COLO829 (cell line): ENCODE measurements around the gene PLEKHH3.
A peak's percentile ranks its signal among the peaks of the same experiment; 100 is the strongest.

ENCODE experiments used
- DNase-seq: peaks from one replicate; pipeline ENCODE4 v3.0.0; 2012; ENCODE audit warnings: low spot score

Gene PLEKHH3

GRCh38 chr17:42685831-42686230, 9.0 kb upstream of the PLEKHH3 start:
- no peak for DNase-seq

DNA sequence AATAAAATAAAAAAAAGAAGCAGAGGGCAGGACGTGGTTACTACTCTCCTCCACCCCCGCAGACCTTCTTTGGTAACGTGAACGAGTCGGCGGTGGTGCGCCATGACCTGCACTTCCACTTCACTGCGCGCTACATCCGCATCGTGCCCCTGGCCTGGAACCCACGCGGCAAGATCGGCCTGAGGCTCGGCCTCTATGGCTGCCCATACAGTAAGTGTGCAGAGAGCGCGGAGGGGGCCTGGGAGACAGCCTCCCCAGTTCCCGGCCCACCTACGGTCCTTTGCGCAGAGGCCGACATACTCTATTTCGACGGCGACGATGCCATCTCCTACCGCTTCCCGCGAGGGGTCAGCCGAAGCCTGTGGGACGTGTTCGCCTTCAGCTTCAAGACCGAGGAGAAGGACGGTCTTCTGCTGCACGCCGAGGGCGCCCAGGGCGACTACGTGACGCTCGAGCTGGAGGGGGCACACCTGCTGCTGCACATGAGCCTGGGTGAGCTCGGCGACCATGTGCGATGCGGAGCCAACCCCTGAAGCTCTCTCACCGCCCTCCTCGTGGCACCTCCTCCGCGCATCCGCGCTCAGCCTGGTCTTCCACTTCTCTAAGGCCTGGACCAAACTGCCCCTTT, 8.2 kb upstream of the PLEKHH3 start:
- DNase-seq = no peak

DNA sequence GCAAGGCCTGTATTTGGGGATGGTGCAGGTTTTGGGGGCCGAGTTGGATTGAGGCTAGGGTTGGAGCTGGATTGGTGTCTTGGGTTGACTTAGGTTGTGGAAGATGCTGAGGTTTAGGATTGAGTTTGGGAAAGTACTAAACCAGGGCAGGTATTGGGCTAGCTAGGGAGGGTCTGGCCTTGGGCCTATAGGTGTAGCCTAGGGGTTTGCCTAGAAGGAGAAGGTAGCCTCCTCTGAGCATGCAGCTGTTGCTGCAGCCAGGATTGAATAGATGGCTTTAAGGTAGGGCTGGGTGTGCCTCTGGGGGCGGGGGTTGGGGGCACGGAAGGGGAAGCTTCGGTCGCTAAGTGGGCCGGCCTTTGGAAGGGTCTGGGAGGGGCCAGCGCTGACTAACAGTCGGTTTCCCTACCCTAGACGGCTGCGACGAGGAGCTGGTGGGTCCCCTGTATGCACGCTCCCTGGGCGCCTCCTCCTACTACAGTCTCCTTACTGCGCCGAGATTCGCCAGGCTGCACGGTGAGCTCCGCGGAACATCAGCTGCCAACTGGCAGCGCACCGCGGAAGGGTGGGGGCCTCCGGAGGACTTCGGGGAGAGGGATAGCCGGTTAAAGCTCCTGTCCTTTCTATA, 6.7 kb upstream of the PLEKHH3 start:
- DNase-seq = no peak

- DNase-seq = no peak
Measured at GRCh38 chr17:42682722-42683403, 6.1 kb upstream of the PLEKHH3 start.

DNA sequence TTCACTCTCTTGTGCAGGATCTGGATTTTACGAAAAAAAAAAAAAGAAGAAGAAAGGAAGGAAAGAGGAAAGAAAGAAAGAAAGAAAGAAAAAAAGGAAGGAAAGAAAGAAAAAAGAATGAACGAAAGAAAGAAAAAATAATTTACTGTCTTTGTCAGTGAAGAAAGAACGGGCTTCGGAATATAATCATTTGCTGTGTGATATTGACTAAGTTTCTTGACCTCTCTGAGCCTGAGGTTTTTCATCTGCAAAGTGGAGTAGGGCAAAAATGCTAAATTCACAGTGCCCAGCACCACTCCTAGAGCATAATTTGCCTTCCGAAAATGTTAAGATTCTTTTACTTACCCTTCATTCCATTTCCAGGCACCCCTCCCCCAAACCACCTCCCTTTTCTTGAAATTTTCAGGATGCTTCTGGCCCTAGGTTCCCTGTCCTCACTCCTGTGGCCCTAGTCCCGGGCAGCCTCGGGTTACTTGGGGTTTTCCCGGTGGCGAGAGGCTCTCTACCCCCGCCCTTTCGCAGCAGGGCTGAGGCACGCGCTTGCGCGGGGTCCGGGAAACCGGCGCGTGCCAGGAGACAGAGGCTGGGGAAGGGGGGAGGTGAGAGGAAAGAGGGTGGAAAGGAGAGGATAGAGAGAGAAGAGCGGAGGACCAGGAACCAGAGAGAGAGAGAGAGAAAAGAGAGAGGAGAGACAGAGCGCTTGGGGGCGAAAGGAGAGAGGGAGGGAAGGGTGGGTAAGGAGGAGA, 5.4 kb upstream of the PLEKHH3 start, which contains the start of gene CNTNAP1:
Gene CNTNAP1 (plus strand): TSS at position 556 of the 746 bp plus-strand sequence. CDS start 299 bp downstream, outside the sequence.
- DNase-seq = no peak

DNA sequence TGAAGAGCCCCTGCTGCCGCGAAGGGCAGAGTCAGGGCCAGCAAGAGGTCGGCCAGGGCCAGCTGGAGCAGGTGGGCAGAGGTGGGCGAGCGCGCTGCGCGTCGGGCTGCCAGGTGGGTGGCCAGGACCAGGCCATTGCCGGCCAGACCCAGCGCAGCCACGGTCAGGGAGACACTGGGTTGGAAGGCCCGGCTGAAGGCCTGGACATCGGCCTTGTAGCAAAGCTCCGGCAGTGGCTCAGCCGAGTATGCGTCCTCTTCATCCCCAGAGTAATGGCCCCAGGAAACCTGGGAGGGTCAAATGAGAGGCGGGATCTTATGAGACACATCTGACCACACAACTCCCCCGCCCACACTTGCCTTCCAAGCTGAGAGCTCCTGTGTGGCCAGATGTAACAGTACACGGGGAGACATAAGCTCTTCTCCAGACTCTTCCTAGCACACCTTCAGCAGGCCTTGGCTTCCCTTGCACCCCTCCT, 3.6 kb upstream of the PLEKHH3 start:
- DNase-seq = no peak

GRCh38 chr17:42679492-42680330, 2.9 kb upstream of the PLEKHH3 start:
- DNase-seq = peak; percentile 75

GRCh38 chr17:42678951-42679491, 2.2 kb upstream of the PLEKHH3 start:
- DNase-seq = no peak

- peak; percentile 92 for DNase-seq
Measured at GRCh38 chr17:42677921-42678781, 1.4 kb upstream of the PLEKHH3 start.

DNA sequence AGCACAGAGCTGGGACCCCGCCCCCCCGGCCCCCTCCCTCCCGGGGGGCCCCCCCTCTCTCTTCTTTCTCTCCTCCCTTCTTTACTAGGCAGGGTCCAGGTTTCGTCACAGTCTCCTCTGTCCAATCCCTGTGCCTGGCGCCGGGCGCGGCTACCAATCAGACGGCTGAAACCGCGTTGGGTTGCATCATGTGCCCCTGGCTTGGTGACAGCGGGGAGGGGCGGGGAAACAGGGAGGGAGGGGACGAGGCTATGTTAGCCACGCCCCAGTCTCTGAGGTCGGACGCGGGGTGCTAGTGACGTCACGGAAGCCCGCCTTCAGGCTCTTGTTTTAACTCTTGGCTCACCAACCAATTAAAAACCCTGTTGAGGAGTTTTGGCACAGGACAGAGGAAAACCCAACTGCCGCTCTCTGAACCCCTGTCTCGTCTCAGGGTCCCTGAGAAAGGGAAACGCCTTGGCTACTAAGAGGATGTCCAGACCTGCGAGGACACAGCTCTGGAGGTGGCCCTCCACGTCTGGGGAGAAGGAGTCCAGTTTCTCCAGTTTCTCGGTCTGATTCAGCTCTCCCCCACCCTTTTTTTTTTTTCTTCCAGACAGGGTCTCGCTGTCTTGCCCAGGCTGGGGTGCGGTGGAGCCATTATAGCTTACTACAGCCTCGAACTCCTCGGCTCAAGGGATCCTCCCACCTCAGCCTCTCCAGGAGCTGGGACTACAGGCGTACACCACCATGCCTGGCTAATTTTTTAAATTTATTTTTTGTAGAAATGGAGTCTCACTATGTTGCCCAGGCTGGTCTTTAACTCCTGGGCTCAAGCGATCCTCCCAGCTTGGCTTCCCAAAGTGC, 441 bp upstream of the PLEKHH3 start:
- DNase-seq = peak; percentile 100

GRCh38 chr17:42675965-42676423, 800 bp downstream of the PLEKHH3 start:
- no peak for DNase-seq

DNA sequence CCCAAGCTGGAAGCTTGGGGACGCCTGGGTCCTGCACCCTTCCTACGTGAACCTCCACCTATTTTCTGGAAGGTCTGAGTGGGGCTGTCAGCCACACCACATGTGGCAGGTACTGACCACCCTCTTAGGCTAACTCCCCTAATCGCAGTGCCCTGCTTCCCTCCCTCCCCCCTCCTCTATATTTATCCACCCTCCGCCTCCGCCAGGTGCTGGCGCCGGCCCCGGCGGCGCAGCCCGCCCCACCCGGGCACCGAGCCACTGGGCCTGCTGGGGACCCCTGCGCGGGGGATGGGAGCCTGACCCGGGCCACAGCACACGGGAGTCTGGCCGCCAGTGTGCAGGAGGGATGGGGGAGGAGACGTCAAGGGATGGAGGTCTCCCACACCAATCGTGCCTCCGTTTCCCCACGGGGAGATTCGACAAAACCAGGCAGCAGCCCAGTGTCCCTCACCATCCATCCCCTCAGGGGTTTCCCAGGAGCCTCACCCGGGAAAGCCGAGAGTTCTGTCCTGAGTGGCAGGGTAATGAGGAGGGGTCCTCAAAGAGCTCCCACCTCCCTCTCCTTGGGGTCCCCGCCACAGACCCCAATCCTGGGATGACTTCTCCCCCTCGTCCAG, 1.3 kb downstream of the PLEKHH3 start:
- no peak for DNase-seq

DNA sequence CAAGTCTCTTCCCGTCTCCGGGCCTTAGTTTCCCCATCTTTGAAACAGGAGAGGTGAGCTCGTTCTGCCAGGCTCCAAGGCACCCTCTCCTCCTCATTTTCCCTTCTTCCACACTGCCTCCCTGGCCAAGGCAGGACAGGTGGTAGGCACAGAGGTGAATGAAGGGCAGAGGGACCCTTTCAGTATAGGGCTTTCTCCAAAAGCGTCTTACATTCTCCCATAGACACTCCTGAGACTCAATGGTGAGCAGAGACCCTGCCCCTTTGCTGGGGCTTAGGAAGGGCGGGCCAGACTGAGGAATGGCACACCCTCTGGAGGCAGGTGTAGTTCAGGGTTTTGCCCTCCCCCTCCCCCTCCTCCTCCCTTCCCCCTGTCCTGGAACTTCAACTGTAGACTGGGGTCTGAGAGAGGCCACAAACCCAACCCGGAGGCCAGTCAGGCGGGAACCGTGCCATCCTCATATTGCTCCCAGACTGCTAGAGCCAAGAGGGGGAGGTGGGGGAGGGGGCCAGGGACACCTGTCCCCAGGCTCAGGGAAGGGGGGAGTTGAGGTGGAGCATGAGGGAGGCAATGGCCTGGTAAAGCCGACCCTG, 1.9 kb downstream of the PLEKHH3 start:
- DNase-seq = no peak

DNA sequence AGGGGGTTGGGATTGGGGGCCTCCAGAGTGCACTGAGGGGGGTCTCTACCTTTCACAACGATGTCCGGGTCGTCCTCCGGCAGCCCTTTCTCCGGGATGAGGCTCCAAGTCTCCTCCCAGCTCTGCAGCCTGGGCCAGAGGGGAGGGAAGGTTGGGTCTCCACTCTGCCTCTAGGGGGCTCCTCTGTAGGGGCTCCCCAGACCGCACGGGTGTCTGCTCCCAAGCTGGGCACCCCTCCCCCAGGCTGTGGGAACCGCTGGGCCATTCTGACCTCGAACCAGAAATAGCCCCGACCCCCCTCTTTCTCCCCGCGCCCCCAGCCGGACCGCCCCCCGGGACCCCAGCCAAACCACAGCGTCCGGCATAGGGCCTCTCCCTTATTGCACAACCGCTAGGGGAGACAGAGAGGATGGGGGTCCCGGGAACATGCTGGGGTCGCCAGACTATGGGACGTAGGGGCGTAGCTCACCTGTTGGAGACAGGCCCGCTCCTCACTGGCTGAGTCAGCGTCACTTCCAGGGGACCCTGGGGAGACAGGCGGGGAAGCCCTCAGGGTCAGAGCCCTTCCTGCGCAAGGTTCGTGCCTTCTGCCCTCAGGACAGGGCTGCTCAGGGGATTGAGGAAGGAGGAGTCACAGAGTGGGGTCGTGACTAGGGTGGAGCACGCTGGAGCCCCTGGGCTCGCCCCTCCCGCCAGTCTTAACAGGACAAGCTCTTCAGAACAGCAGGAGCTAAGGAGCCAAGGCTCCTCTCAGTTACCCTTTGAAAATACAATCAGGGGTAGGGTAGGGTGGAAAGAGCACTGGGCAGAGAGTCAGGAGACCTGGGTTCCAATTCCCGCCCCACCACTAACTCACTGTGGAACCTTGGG, 2.7 kb downstream of the PLEKHH3 start:
- no peak for DNase-seq

- DNase-seq = no peak
Measured at GRCh38 chr17:42673266-42673884, 3.4 kb downstream of the PLEKHH3 start.

- no peak for DNase-seq
Measured at GRCh38 chr17:42672038-42672437, 4.8 kb downstream of the PLEKHH3 start.
